ENCODE results near the gene LILRB3.
"Not testable (repeated sequence)": the region's sequence is repeated elsewhere in the genome, so short reads cannot be mapped to it uniquely, and the experiment has no call there.

The LILRB3 gene

DNA sequence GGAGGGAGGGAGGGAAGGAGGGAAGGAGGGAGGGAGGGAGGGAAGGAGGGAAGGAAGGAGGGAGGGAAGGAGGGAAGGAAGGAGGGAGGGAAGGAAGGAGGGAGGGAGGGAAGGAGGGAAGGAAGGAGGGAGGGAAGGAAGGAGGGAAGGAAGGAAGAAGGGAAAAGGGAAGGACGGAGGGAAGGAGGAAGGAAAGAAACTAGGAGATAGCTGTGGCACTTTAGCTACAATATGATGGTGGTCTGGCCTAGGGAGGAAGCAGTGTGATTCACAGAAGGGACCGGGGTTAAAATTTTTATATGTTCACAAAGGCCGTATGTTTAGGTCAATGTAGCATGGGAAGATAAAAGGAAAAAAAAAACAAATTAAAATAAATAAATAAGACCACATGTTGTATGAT lies 40.9 kb downstream of the LILRB3 start:
- H3K36me3 Mint-ChIP-seq, result peaks cover 33 to 53% of the 10 kb centered on the region in 2 donors
- ATAC-seq (replicated peaks); H3K4me3 Mint-ChIP-seq; H3K27me3 Mint-ChIP-seq; H3K27ac Mint-ChIP-seq; DNase-seq; H3K9me3 Mint-ChIP-seq: not testable (repeated sequence)
- peaks cover 2 to 14% of the 10 kb centered on the region in 2 donors for H3K4me1 Mint-ChIP-seq

- ATAC-seq (replicated peaks), result no peak
- DNase-seq, result no peak
- Mint-ChIP-seq H3K36me3 (peaks cover 31 to 52% of the 10 kb centered on the region in 2 donors), H3K4me3 (no peak overlapping the region), H3K27me3 (no peaks in the 10 kb centered on the region), H3K4me1 (peaks cover 0 to 8% of the 10 kb centered on the region in 2 donors), H3K9me3 (no peaks in the 10 kb centered on the region), H3K27ac (no peak overlapping the region)
Observed at GRCh38 chr19:54180691-54181091, 42.1 kb downstream of the LILRB3 start.

GRCh38 chr19:54179921-54180461 lies 42.8 kb downstream of the LILRB3 start:
- H3K27me3 Mint-ChIP-seq, result no peaks in the 10 kb centered on the region
- no peak overlapping the region for H3K27ac Mint-ChIP-seq
- ATAC-seq (replicated peaks) (peak; percentile 54 to 56), DNase-seq (no peak)
- H3K9me3 Mint-ChIP-seq, result no peaks in the 10 kb centered on the region
- peaks cover 2 to 11% of the 10 kb centered on the region in 2 donors for H3K4me1 Mint-ChIP-seq
- H3K4me3 Mint-ChIP-seq, result no peak overlapping the region
- H3K36me3 Mint-ChIP-seq, result peaks cover 28 to 54% of the 10 kb centered on the region in 2 donors

- no peak for DNase-seq
- H3K4me3 Mint-ChIP-seq, result no peak overlapping the region
- no peaks in the 10 kb centered on the region for H3K9me3 Mint-ChIP-seq
- H3K27ac Mint-ChIP-seq, result peak overlapping the region; percentile 54
- no peaks in the 10 kb centered on the region for H3K27me3 Mint-ChIP-seq
- peaks cover 2 to 18% of the 10 kb centered on the region in 2 donors for H3K4me1 Mint-ChIP-seq
- peaks cover 29 to 59% of the 10 kb centered on the region in 2 donors for H3K36me3 Mint-ChIP-seq
- no peak for ATAC-seq (replicated peaks)
Observed at GRCh38 chr19:54179262-54179852, 43.5 kb downstream of the LILRB3 start.

GRCh38 chr19:54178581-54179261 lies 44.1 kb downstream of the LILRB3 start:
- no peak overlapping the region for H3K27ac Mint-ChIP-seq
- DNase-seq, result no peak

DNA sequence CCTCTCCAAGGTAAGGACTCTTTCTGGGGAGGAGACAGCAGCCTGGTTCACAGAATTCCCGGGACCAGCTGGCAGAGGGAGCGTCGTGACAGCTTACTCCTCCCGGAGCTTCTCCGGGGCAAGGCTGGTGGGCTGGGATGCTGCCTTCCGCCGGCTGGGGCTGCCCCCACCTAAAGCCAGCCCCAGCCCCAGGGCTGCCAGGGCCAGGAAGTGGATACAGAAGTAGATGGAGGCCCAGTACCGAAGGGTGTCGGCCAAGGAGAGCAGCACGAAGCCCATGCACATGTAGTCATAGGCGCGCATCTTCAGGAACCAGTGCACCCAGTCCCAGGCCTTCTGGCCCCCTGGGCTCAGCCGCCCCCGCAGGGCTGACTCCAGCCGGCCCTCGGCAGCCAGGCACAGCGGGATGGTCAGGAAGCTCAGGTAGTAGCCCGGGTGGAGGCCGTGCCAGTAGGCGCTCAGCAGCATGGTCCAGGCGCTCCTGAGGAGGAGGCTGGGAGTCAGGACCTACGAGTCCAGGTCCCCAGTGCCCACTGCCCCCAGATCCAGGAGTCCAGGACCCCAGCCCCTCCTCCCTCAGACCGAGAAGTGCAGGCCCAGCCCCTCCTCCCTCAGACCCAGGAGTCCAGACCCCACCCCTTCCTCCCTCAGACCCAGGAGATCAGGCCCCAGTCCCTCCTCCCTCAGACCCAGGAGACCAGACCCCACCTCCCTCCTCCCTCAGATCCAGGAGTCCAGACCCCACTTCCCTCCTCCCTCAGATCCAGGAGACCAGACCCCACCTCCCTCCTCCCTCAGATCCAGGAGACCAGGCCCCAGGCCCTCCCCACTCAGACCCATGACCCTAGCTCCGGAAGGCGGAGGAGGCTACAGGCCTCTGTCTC lies 48.6 kb downstream of the LILRB3 start:
- DNase-seq, result no peak
- Mint-ChIP-seq H3K36me3 (peaks cover 15 to 30% of the 10 kb centered on the region in 2 donors), H3K27ac (no peak overlapping the region)

More at GRCh38 chr19:54178581-54179261, 44.1 kb downstream of the LILRB3 start:
- Mint-ChIP-seq H3K9me3 (no peaks in the 10 kb centered on the region), H3K4me1 (peaks cover 4 to 24% of the 10 kb centered on the region in 2 donors), H3K36me3 (peaks cover 25 to 52% of the 10 kb centered on the region in 2 donors), H3K27me3 (no peaks in the 10 kb centered on the region), H3K4me3 (no peak overlapping the region)
- ATAC-seq (replicated peaks), result peak; percentile 88 to 94

GRCh38 chr19:54173359-54173699 lies 49.5 kb downstream of the LILRB3 start:
- Mint-ChIP-seq H3K4me1 (peaks cover 14 to 38% of the 10 kb centered on the region in 2 donors), H3K27me3 (no peaks in the 10 kb centered on the region), H3K36me3 (peaks cover 9 to 23% of the 10 kb centered on the region in 2 donors), H3K4me3 (no peak overlapping the region), H3K27ac (no peak overlapping the region), H3K9me3 (no peaks in the 10 kb centered on the region)
- DNase-seq, result no peak
- ATAC-seq (replicated peaks), result peak in 1 of 2 donors; percentile 2

More for the DNA sequence above, 48.6 kb downstream of the LILRB3 start:
- Mint-ChIP-seq H3K4me3 (no peak overlapping the region), H3K9me3 (no peaks in the 10 kb centered on the region), H3K4me1 (peaks cover 13 to 35% of the 10 kb centered on the region in 2 donors), H3K27me3 (no peaks in the 10 kb centered on the region)
- no peak for ATAC-seq (replicated peaks)

- DNase-seq (no peak), ATAC-seq (replicated peaks) (peak; percentile 35 to 52)
- no peaks in the 10 kb centered on the region for H3K27me3 Mint-ChIP-seq
- no peaks in the 10 kb centered on the region for H3K9me3 Mint-ChIP-seq
- H3K4me1 Mint-ChIP-seq, result peaks cover 18 to 43% of the 10 kb centered on the region in 2 donors
- H3K4me3 Mint-ChIP-seq, result no peak within 1 kb of the TSS
- H3K27ac Mint-ChIP-seq, result peak within 1 kb of the TSS; percentile 16
- H3K36me3 Mint-ChIP-seq, result peaks cover 8 to 18% of the 10 kb centered on the region in 2 donors
Observed at GRCh38 chr19:54172471-54173358, 50.1 kb downstream of the LILRB3 start, which contains the start of gene TMC4. Gene TMC4, minus strand, starts transcription at chr19:54173160. Its CDS starts 43 bp downstream, at chr19:54173117.

- not testable (repeated sequence) for DNase-seq; H3K27me3 Mint-ChIP-seq; ATAC-seq (replicated peaks); H3K4me3 Mint-ChIP-seq; H3K9me3 Mint-ChIP-seq
- Mint-ChIP-seq H3K36me3 (peaks cover 8 to 18% of the 10 kb centered on the region in 2 donors), H3K4me1 (peaks cover 18 to 43% of the 10 kb centered on the region in 2 donors), H3K27ac (peak overlapping the region; percentile 3)
Observed at GRCh38 chr19:54171736-54172431, 50.9 kb downstream of the LILRB3 start.

- no peak for ATAC-seq (replicated peaks)
- H3K27ac Mint-ChIP-seq, result no peak overlapping the region
Observed at GRCh38 chr19:54169149-54169740, 53.6 kb downstream of the LILRB3 start.

DNA sequence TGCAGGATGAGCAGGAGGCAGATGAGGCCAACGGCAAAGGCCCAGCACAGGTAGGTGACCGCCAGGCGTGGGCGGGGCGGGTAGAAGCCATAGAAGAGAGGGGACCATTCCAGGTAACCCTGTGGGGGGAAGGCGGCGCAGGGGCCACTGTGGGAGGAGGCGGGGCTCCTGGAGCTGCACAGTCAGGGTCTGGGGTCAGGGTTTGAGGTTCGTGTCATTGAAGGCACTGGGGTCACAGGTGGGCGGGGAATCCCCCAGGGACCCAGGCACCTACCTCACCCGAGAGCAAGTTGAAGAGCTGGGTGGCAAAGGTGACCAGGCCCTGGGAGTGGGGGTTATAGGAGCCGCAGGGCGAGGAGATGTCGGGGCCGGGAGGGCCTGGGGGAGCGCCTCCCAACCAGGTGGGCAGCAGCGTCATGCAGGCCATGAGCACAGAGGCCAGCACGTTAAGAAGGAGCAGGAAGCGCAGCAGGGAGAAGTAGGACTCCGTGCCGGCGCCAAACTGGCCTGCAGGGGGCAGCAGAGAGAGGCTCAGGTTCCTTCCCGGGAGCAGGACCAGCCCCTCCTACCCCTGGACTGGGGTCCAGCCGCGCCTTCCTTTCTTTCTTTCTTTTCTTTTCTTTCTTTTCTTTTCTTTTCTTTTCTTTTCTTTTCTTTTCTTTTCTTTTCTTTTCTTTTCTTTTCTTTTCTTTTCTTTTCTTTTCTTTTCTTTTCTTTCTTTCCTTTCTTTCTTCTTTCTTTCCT lies 54.5 kb downstream of the LILRB3 start:
- H3K27ac Mint-ChIP-seq, result peak overlapping the region; percentile 67
- peaks cover 20 to 33% of the 10 kb centered on the region in 2 donors for H3K27me3 Mint-ChIP-seq
- H3K4me1 Mint-ChIP-seq, result peaks cover 20 to 33% of the 10 kb centered on the region in 2 donors
- ATAC-seq (replicated peaks) (peak; percentile 93), DNase-seq (peak; percentile 80)
- no peaks in the 10 kb centered on the region for H3K36me3 Mint-ChIP-seq
- H3K9me3 Mint-ChIP-seq, result no peaks in the 10 kb centered on the region
- H3K4me3 Mint-ChIP-seq, result no peak overlapping the region

More at GRCh38 chr19:54169149-54169740, 53.6 kb downstream of the LILRB3 start:
- Mint-ChIP-seq H3K9me3 (no peaks in the 10 kb centered on the region), H3K27me3 (peaks cover 18 to 29% of the 10 kb centered on the region in 2 donors), H3K36me3 (peaks cover 0 to 1% of the 10 kb centered on the region in 2 donors), H3K4me1 (peaks cover 24 to 39% of the 10 kb centered on the region in 2 donors), H3K4me3 (no peak overlapping the region)
- DNase-seq, result no peak

All from stimulated activated naive B cell treated with anti-CD40 and anti-IgM and Interleukin-4, amounts not matched to agents 10 μg/mL and 1 μg/mL and 100 μg/mL, for 72 hours (primary cell).